Natural killer cell (primary cell): ENCODE data around the gene PPP1R27. TPM values are rescaled to one million over a fixed set of nuclear protein-coding genes. Genes with fewer than 3 reads are reported as not detected.

Experiments
- ATAC-seq, 3 donors: fragments of 150-1000 bp in 2 of 3; fragments of 200-7000 bp in 1 of 3; cut with Tn5 transposase; 1 replicate in 1 of 3; 2 replicates in 2 of 3; pipeline ENCODE4 v1.10.0; 2021; ENCODE audit warnings: mild to moderate bottlenecking in 2 of 3, moderate library complexity in 2 of 3
- DNase-seq, 2 donors: peaks; one replicate each; pipeline versions ENCODE4 v3.0.0 to v3.0.0-alpha.2; 2013 to 2021; ENCODE audit warnings: mixed read lengths in 1 of 2
- H3K27ac ChIP-seq: one replicate; pipeline ENCODE4 v1.5.1; 2013; ENCODE audit warnings: mild to moderate bottlenecking, low read length
- H3K27me3 ChIP-seq: one replicate; pipeline ENCODE4 v1.6.1; 2013; ENCODE audit warnings: low read length; ENCODE audit not compliant: control insufficient read depth, insufficient read depth
- H3K36me3 ChIP-seq: one replicate; pipeline ENCODE4 v1.6.1; 2013; ENCODE audit warnings: low read length; ENCODE audit not compliant: control insufficient read depth, insufficient read depth
- H3K4me1 ChIP-seq: one replicate; pipeline ENCODE4 v1.6.1; 2013; ENCODE audit warnings: low read length; ENCODE audit not compliant: control insufficient read depth, insufficient read depth
- H3K4me3 ChIP-seq: one replicate; pipeline ENCODE4 v1.5.1; 2013; ENCODE audit warnings: low read length
- H3K9me3 ChIP-seq: one replicate; pipeline ENCODE4 v1.6.1; 2013; ENCODE audit warnings: low read length; ENCODE audit not compliant: control insufficient read depth, insufficient read depth
- H3K27ac Mint-ChIP-seq, 2 donors: one replicate each; pipeline ENCODE4 v1.8.0; 2022; ENCODE audit warnings: mild to moderate bottlenecking in 2 of 2, mixed read lengths in 2 of 2, moderate library complexity in 1 of 2
- H3K27me3 Mint-ChIP-seq, 2 donors: one replicate each; pipeline ENCODE4 v1.8.0; 2022; ENCODE audit warnings: low read depth in 2 of 2, mixed read lengths in 2 of 2
- H3K36me3 Mint-ChIP-seq: one replicate; pipeline ENCODE4 v1.8.0; 2022; ENCODE audit warnings: mixed read lengths
- H3K4me1 Mint-ChIP-seq, 2 donors: one replicate each; pipeline ENCODE4 v1.8.0; 2022; ENCODE audit warnings: mixed read lengths in 2 of 2
- H3K4me3 Mint-ChIP-seq: one replicate; pipeline ENCODE4 v1.8.0; 2022; ENCODE audit warnings: mild to moderate bottlenecking, moderate library complexity, mixed read lengths
- H3K9me3 Mint-ChIP-seq, 2 donors: one replicate each; pipeline ENCODE4 v1.8.0; 2022; ENCODE audit warnings: mixed read lengths in 2 of 2
- CTCF ChIP-seq: fragments of 200-600 bp; IDR thresholded peaks from one replicate; pipeline ENCODE4 v1.8.0; 2022; ENCODE audit warnings: antibody characterized with exemption
- WGBS: methylation state at CpG from one replicate; pipeline ENCODE4 v1.1.7; 2013; ENCODE audit warnings: missing lambda C conversion rate; ENCODE audit not compliant: insufficient coverage; 5-methylcytosine and 5-hydroxymethylcytosine counted together
- intact Hi-C: fragments of 100-400 bp; cut with micrococcal nuclease; formaldehyde crosslinking; loops from one replicate; pipeline ENCODE4 v1.14.2; 2022
- total RNA-seq, 4 donors: library from RNA; stranded (reverse); fragments of 120-200 nt in 1 of 4; gene quantifications; one replicate each; pipeline versions ENCODE4 v1.2.3 to v1.2.4, GENCODE V29; 2013 to 2022

PPP1R27 gene
- total RNA-seq, 3 donors from 2014 or later (not counting 1 experiment from before 2014, with no cell fraction given) = not detected

DNA sequence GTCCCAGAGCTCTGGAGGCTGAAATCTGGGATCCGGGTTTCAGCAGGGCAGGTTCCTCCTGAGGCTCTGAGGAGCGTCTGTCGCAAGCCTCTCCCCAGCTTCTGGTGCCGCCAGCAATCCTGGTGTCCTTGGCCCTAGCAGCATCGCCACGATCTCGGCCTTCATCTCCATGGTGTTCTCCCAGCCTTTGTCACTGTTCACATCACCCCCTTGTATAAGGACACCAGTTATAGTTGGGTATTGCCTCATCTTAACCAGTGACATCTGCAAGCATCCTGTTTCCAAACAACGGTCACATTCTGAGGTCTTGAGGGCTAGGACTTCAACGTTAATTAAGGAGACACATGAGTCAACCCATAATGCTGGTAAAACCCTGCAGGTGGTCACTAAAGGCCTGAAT is 2.8 kb upstream of the PPP1R27 start:
- H3K9me3 Mint-ChIP-seq = no peaks in the 10 kb centered on the region
- ATAC-seq = peak in 1 of 3 donors; percentile 45
- peaks cover 12% of the 10 kb centered on the region for H3K4me1 ChIP-seq
- H3K27me3 ChIP-seq = no peaks in the 10 kb centered on the region
- H3K36me3 ChIP-seq = peaks cover 4% of the 10 kb centered on the region
- WGBS = 83% methylated on average over 9 of the region's 9 CpGs
- no peaks in the 10 kb centered on the region for H3K27me3 Mint-ChIP-seq
- H3K4me3 ChIP-seq = no peak overlapping the region
- intact Hi-C loops = no loop called here
- H3K27ac Mint-ChIP-seq = no peak overlapping the region
- no peak for TF ChIP-seq CTCF
- no peaks in the 10 kb centered on the region for H3K36me3 Mint-ChIP-seq
- no peak for DNase-seq
- no peaks in the 10 kb centered on the region for H3K9me3 ChIP-seq
- no peak overlapping the region for H3K27ac ChIP-seq
- no peak overlapping the region for H3K4me3 Mint-ChIP-seq
- peaks cover under 1 to 1% of the 10 kb centered on the region in 2 donors for H3K4me1 Mint-ChIP-seq

- Histone ChIP-seq H3K27me3 (no peaks in the 10 kb centered on the region), H3K27ac (peak overlapping the region; percentile 93), H3K4me3 (peak overlapping the region; percentile 71), H3K9me3 (no peaks in the 10 kb centered on the region), H3K4me1 (peaks cover 26% of the 10 kb centered on the region), H3K36me3 (no peaks in the 10 kb centered on the region)
- DNase-seq (no peak), ATAC-seq (no peak)
- WGBS = 92% methylated on average over 31 of the region's 31 CpGs
- H3K9me3 Mint-ChIP-seq = no peaks in the 10 kb centered on the region
- H3K4me3 Mint-ChIP-seq = peak overlapping the region; percentile 71
- H3K36me3 Mint-ChIP-seq = no peaks in the 10 kb centered on the region
- peaks cover 12 to 20% of the 10 kb centered on the region in 2 donors for H3K4me1 Mint-ChIP-seq
- H3K27ac Mint-ChIP-seq = peak overlapping the region; percentile 75 to 94
- intact Hi-C loops = loop anchor here (2.0 kb wide), 1 partner anchor 27 kb away; the partner anchor contains the start of gene P4HB
- H3K27me3 Mint-ChIP-seq = no peaks in the 10 kb centered on the region
- TF ChIP-seq CTCF = no peak
These were observed 674 bp downstream of the PPP1R27 start for GRCh38 chr17:81833921-81834830.

DNA sequence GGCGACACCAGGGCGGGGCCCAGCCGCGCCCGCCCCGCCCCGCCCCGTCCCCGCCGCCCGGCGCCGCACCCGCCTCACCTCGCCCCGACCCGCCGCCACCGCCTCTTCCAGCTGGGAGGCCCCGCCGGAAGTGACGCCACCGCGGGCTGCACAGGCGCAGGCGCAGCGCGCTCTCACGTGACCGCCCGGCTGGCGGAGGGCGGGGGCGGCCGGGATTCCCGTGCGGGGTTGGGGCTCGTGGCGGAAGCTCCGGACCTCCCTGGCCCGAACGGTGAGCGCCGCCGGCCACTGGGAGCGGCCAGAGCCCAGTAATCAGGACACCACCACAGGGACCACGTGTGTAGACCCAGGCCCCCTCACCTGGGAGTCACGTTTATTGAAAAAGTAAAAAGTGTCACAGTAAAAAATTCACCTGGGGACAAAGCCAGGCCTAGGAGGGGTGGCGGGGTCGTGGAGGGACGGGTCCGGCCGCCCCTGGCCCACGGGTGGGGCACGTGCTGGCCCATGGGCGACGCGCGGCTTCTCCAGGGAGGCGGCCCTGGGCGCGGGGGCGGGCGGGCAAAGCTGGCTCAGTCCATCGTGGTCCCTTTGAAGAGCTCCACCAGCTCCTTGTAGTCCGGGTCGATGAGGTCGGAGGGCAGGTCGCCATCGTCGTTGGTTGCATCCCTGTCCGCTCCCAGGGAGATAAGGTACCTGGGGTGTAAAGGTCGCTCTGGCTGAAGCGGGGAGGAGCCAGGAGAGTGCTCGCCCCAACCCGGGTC is 1.5 kb downstream of the PPP1R27 start, which contains the start of gene MCRIP1:
MCRIP1 (minus strand) TSS at position 132 of the 761 bp plus-strand sequence. CDS start 8,785 bp downstream, outside the sequence.
- Histone ChIP-seq H3K9me3 (no peaks in the 10 kb centered on the region), H3K36me3 (no peaks in the 10 kb centered on the region), H3K4me3 (peak within 1 kb of the TSS; percentile 71), H3K4me1 (peaks cover 26% of the 10 kb centered on the region), H3K27ac (peak within 1 kb of the TSS; percentile 93), H3K27me3 (no peaks in the 10 kb centered on the region)
- ATAC-seq (peak; percentile 82 to 86 (median 85)), DNase-seq (peak; percentile 94 to 97)
- Mint-ChIP-seq H3K4me3 (peak within 1 kb of the TSS; percentile 96), H3K27me3 (no peaks in the 10 kb centered on the region), H3K36me3 (no peaks in the 10 kb centered on the region), H3K4me1 (peaks cover 17 to 25% of the 10 kb centered on the region in 2 donors), H3K27ac (peak within 1 kb of the TSS; percentile 94), H3K9me3 (no peaks in the 10 kb centered on the region)
- 2% methylated on average over 76 of the region's 76 CpGs for WGBS
- TF ChIP-seq CTCF = no peak
- intact Hi-C loops = loop anchor here (2.0 kb wide), 1 partner anchor 27 kb away; the partner anchor contains the start of gene P4HB
